Erythroblast (primary cell): Measurements from ENCODE around the gene ZYG11A.
"Not testable (repeated sequence)": the region's sequence is repeated elsewhere in the genome, so short reads cannot be mapped to it uniquely, and the experiment has no call there.

Source experiments
- DNase-seq, 2 experiments: peaks; one replicate each; lab custom pipeline; 2025; lab: John Stamatoyannopoulos, UW
- GATA1 ChIP-seq: IDR thresholded peaks from 2 replicates; pipeline ENCODE4 v1.6.1; 2011; ENCODE audit warnings: low read depth, mild to moderate bottlenecking, control low read depth, low read length, moderate library complexity
- POLR2A ChIP-seq: IDR thresholded peaks from 2 replicates; pipeline ENCODE4 v1.6.1; 2011; ENCODE audit warnings: mild to moderate bottlenecking, low read length

Gene ZYG11A

DNA sequence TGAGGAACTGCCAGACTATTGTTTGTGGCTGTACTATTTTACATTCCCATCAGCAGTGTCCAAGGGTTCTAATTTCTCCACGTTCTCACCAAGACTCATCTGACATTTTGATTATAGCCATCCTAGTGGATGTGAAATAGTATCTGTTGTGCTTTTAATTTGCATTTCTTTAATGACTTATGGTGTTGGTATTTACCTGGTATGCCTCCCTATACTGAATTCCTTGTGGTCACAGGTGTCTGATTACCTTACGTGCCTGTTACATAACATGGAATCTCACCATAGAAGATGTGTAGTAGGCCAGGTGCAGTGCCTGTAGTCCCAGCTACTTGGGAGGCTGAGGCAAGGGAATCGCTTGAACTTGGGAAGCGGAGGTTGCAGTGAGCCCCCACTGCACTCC is 13.5 kb downstream of the ZYG11A start:
- no peak for DNase-seq
- TF ChIP-seq GATA1 (no peak), POLR2A (no peak)

GRCh38 chr1:52857443-52857842 is 14.9 kb downstream of the ZYG11A start:
- TF ChIP-seq POLR2A = no peak
- TF ChIP-seq GATA1 = no peak
- DNase-seq = no peak

GRCh38 chr1:52862666-52863458 is 20.3 kb downstream of the ZYG11A start:
- TF ChIP-seq GATA1 (no peak), POLR2A (no peak)
- no peak for DNase-seq

DNA sequence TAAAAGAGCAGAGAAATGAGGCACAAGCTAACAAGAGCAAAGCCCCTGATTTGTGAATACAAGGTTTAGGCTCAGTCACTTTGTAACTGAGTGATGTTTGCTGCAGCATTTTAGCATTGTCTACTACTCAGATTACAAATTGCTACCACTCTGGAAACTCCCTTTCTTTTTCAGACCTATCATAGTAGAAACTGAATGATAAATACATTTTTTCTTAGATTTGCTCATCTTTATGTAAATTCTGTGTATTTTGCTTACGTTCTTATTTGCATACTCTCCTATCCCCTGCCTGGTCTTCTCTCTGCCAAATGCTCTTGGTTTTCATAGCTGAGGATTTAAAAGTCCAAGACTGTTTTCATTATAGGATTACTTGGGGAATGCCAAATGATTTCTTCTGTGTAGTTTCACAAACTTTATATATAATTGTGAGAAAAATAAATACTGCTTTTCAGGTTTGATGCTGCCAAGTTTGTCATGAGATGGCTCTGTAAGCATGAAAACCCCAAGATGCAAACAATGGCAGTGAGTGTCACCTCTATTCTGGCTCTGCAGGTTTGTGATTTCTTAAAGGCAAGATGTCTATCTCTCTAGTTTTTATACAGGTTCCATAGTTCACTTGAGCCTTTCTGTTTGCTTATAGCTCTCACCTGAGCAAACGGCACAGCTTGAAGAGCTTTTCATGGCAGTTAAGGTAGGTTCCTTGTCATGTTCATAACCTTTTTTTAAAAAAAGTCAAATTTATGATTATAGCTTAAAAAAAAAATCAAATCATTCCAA is 24.7 kb downstream of the ZYG11A start:
- no peak for DNase-seq
- TF ChIP-seq POLR2A (no peak), GATA1 (no peak)

DNA sequence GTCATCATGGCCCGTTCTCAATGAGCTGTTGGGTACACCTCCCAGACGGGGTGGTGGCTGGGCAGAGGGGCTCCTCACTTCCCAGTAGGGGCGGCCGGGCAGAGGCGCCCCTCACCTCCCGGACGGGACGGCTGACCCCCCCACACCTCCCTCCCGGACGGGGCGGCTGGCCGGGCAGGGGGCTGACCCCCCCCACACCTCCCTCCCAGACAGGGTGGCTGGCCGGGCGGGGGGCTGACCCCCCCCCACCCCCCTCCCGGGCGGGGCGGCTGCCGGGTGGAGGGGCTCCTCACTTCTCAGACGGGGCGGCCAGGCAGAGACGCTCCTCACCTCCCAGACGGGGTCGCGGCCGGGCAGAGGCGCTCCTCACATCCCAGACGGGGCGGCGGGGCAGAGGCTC is 27.2 kb downstream of the ZYG11A start:
- DNase-seq = not testable (repeated sequence)

DNA sequence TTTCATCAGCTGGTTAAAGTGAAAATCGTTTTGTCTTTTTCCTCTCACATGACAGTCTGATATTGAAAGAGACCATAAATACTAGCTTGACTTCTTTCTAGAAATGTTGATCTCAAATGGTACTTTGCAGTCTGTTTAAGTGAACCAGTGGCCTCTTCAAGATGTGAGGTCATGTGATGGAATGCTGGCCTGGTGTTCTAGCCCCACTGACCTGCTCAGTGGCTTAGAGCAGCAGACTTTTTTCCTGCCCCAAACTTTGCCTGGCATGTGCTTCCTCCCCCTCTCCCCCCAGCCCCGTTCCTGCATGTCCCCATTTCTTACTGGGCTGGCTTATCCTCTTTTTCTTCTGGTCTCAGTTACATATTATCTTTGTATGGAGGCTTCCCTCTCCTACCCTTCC is 34.3 kb downstream of the ZYG11A start:
- DNase-seq = no peak
- TF ChIP-seq GATA1 = no peak
- TF ChIP-seq POLR2A = no peak

DNA sequence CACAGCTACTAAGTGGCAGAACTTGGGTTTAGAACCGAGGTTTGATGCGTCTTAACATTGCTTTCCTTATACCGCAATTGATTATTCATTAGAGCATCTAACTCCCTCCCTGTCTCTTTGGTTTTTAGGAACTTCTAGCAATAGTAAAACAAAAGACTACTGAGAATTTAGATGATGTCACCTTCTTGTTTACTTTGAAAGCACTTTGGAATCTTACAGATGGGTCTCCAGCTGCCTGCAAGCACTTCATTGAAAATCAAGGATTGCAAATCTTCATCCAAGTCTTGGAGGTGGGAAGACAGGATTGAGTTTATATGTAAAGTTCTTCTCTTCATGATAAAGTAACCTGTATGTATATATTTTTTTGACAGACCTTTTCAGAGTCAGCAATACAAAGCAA is 35.0 kb downstream of the ZYG11A start:
- TF ChIP-seq GATA1 = no peak
- no peak for TF ChIP-seq POLR2A
- DNase-seq = no peak

DNA sequence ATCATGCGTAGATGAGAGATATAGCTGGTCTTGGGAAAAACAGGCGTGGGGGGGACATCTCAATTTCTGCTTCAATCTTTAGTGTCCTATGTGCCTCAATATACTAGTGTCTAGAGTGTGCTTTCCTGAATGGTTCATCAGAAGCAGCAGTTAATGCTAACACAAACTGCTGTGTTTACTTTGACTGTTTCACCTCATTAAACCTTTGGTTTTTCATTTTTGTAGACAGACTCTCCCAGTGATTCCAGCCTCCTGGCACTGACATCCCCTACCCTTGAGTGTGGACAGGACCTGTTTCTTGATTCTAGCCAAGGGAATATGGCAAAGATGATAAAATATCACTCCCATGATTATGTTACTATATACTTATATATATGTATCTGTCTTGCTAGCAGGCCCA is 37.6 kb downstream of the ZYG11A start:
- no peak for DNase-seq

DNA sequence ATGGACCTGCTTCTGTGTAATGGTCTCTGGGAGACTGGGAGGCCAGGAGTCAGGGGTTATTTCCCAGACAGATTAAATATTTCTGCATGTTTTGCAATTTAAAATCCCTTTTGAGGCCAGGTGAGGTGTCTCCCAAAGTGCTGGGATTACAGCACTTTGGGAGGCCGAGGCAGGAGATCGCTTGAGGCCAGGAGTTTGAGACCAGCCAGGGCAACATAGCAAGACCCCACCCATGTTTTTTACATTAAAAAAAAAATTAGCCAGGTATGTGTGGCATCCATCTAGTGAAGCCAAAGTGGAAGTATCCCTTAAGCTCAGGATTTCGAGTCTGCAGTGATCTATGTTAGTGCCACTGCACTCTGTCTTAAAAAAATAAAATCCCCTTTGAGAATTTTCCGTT is 44.9 kb downstream of the ZYG11A start:
- TF ChIP-seq POLR2A (no peak), GATA1 (no peak)
- no peak for DNase-seq

More for the DNA sequence above, 37.6 kb downstream of the ZYG11A start:
- TF ChIP-seq POLR2A (no peak), GATA1 (no peak)

DNA sequence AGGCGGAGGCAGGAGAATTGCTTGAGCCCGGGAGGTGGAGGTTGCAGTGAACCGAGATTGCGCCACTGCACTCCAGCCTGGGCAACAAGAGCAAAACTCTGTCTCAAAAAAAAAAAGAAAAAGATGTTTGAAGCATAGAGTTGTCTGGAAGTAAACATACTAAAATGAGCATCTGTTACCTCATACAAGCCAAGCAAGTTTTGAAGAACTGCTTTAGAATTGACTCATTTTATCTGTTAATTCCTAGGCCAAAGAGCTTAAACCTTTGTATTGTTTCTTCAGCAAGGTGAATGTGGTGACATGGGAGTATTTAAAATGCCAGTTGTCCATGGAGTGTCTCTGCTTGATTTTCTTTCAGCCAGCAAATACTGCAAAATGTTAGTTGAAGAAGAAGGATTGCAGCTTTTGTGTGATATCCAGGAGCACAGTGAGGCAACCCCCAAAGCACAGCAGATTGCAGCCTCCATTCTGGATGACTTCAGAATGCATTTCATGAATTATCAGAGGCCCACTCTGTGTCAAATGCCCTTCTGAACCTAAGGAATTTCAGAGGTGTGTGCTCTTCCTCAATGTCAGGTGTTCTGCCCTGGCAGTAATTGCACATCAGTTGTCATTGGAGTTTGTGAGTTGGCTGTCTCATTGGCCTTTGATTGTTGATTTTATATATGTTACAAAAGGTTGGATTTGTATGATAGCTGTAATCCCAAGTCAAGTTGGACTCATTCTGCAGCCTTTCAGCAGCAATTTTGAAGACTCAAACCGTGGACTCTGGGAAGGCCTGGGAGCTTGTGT is 50.1 kb downstream of the ZYG11A start:
- DNase-seq = no peak
- no peak for TF ChIP-seq GATA1
- TF ChIP-seq POLR2A = no peak

DNA sequence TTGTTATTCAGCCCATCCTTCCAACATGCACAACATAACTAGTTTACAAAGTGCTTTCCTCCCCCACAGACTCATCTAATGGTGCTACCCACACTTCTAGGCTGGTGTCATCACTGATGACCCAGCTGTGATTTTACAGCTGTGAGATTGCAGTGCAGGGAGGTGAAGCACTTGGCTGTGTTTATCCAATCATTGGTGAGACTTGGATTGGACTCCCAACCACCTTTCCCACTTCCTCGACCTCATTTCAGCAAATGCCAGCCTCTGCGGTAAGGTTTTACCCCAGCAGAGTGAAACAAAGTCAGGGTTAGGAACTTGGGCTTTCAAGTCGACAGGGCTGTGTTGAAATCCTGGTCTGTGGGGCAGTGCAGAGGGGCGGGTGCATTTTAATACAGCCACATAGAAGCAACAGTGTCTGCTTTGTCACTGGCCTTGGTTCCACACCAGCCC is 56.9 kb downstream of the ZYG11A start:
- TF ChIP-seq GATA1 (no peak), POLR2A (no peak)
- DNase-seq = no peak

GRCh38 chr1:52900402-52900801 is 57.8 kb downstream of the ZYG11A start:
- DNase-seq = no peak

GRCh38 chr1:52901384-52901783 is 58.8 kb downstream of the ZYG11A start:
- no peak for TF ChIP-seq GATA1
- TF ChIP-seq POLR2A = no peak
- DNase-seq = no peak

More at GRCh38 chr1:52900402-52900801, 57.8 kb downstream of the ZYG11A start:
- TF ChIP-seq GATA1 (no peak), POLR2A (no peak)

DNA sequence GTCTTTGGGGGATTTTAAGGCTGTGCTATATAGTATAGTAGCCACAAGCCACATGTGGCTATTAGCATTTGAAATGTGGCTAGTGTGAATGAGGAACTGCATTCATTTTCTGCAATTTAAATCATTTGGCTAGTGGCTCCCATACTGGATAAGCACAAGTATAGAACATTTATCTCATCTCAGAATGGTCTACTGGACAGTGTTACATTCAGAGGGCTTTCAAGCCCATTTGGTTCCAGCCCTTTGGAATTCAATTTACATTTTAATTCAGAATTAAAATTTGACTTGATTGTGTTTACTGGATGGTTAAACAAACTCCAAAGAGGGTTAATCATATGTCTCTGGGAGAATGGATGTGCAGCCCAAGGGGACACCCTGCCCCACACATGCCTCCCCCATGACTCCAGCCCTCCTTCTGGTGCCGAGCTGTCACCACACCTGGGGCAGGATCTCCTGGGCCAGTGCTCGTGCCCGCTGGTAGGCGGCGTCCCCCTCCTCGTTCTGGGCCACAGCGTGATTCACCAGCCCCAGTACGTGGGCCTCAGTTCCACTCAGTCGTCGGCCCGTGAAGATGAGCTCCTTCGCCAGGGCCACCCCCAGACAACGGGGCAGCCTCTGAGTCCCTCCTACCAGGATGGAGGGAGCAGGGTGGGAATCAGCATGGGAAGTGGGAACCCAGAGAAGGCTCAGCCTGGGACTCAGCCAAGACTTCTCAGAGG is 61.8 kb downstream of the ZYG11A start:
- DNase-seq = no peak
- TF ChIP-seq GATA1 (no peak), POLR2A (no peak)
